ENCODE results near the gene COL11A2. TPM values are rescaled to one million over a fixed set of nuclear protein-coding genes. Genes with fewer than 3 reads are reported as not detected.
"Not testable (repeated sequence)": the region's sequence is repeated elsewhere in the genome, so short reads cannot be mapped to it uniquely, and the experiment has no call there.

The COL11A2 gene
- total RNA-seq, 4 donors from 2014 or later: under 0.01 to 2.6 (median 1.0) TPM

DNA sequence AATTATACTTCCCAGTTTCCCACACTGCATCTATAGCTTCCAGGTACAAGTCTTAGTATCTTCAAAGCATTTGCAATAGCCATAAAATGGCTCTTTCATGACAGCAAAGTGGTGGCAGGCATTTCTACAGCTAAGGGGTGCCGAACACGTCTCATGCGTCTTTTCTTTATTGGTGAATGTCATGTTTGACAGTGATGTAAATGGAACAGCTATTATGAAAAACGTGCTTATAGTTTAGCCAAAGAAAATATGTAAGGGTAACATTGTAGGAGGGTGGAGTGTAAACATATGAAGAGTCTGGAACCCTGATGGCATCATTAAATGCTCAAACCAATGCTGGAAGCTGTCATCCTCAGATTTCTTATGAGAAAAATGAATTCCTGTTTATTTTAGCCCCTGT, 37.9 kb downstream of the COL11A2 start:
- no peak for DNase-seq
- Histone ChIP-seq H3K27ac (no peak overlapping the region), H3K9me3 (no peaks in the 10 kb centered on the region), H3K36me3 (no peaks in the 10 kb centered on the region), H3K4me1 (no peaks in the 10 kb centered on the region), H3K27me3 (no peaks in the 10 kb centered on the region), H3K4me3 (no peak overlapping the region)
- TF ChIP-seq POLR2A (IDR thresholded peaks at IDR 0.05): no peak
- TF ChIP-seq, protein P1, sequence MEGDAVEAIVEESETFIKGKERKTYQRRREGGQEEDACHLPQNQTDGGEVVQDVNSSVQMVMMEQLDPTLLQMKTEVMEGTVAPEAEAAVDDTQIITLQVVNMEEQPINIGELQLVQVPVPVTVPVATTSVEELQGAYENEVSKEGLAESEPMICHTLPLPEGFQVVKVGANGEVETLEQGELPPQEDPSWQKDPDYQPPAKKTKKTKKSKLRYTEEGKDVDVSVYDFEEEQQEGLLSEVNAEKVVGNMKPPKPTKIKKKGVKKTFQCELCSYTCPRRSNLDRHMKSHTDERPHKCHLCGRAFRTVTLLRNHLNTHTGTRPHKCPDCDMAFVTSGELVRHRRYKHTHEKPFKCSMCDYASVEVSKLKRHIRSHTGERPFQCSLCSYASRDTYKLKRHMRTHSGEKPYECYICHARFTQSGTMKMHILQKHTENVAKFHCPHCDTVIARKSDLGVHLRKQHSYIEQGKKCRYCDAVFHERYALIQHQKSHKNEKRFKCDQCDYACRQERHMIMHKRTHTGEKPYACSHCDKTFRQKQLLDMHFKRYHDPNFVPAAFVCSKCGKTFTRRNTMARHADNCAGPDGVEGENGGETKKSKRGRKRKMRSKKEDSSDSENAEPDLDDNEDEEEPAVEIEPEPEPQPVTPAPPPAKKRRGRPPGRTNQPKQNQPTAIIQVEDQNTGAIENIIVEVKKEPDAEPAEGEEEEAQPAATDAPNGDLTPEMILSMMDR (IDR thresholded peaks at IDR 0.05): no peak
- intact Hi-C loops (cut with DNase I; ENCODE audit: low total_unique reads): no loop called here

GRCh38 chr6:33151050-33151449, 41.2 kb downstream of the COL11A2 start:
- no peak for DNase-seq
- intact Hi-C loops (cut with DNase I; ENCODE audit: low total_unique reads): no loop called here
- H3K36me3 ChIP-seq: no peaks in the 10 kb centered on the region
- H3K4me1 ChIP-seq: no peaks in the 10 kb centered on the region
- no peak overlapping the region for H3K4me3 ChIP-seq
- no peak overlapping the region for H3K27ac ChIP-seq
- TF ChIP-seq, protein P1 (IDR thresholded peaks at IDR 0.05): no peak
- TF ChIP-seq POLR2A (IDR thresholded peaks at IDR 0.05): no peak
- H3K27me3 ChIP-seq: no peaks in the 10 kb centered on the region
- H3K9me3 ChIP-seq: no peaks in the 10 kb centered on the region

GRCh38 chr6:33150560-33150959, 41.7 kb downstream of the COL11A2 start:
- H3K27ac ChIP-seq; H3K9me3 ChIP-seq; intact Hi-C loops (cut with DNase I; ENCODE audit: low total_unique reads); H3K4me1 ChIP-seq; H3K36me3 ChIP-seq; H3K27me3 ChIP-seq; H3K4me3 ChIP-seq; DNase-seq: not testable (repeated sequence)

DNA sequence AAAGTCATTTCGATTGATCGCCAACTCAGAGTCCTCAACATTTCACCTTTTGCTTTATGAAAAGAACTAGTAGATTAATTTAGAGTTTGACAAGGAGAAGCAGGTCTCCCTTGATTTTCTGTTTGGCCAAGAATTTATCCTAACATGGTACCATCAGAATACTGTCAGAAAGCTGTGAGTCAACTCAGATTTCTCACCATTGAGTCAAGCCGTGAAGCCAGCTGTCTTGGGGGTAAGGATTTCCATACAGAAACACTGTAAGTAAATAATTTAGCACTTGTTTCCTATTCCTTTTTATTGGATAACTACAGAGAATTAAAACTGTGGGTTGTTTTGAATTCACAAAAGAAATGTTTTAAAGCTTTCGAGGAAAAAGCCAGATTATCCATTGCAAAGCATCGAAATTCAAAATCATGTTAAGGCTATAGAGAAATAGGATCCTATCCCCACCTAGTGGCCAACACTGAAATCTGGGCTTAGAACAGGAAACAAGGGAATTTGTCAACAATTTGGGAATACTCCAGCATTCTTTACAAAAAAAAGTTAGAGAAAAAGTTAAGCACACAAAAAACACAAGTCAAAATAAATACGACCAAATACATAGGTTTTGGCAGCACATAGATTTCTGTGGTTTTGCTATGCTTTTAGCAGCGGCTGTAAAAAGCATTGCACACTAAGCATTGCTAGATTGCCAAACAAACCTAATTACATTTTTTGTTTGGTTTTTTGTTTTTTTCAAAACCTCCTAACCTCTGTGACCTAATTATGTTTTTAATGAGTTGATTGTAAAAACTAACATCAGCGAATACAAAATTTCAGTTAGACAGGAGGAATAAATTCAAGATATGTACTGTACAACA, 44.2 kb downstream of the COL11A2 start:
- Histone ChIP-seq H3K9me3 (no peaks in the 10 kb centered on the region), H3K4me1 (no peaks in the 10 kb centered on the region), H3K4me3 (no peak overlapping the region), H3K36me3 (no peaks in the 10 kb centered on the region), H3K27ac (no peak overlapping the region), H3K27me3 (no peaks in the 10 kb centered on the region)
- DNase-seq: no peak
- no peak for TF ChIP-seq POLR2A (IDR thresholded peaks at IDR 0.05)
- TF ChIP-seq, protein P1 (IDR thresholded peaks at IDR 0.05): peak; percentile 51 to 80 (median 75)
- intact Hi-C loops (cut with DNase I; ENCODE audit: low total_unique reads): no loop called here

GRCh38 chr6:33144373-33144772, 47.9 kb downstream of the COL11A2 start:
- no peak for TF ChIP-seq POLR2A (IDR thresholded peaks at IDR 0.05)
- TF ChIP-seq, protein P1 (IDR thresholded peaks at IDR 0.05): no peak
- Histone ChIP-seq H3K9me3 (no peaks in the 10 kb centered on the region), H3K36me3 (no peaks in the 10 kb centered on the region), H3K4me1 (no peaks in the 10 kb centered on the region), H3K27ac (no peak overlapping the region), H3K27me3 (no peaks in the 10 kb centered on the region), H3K4me3 (no peak overlapping the region)
- intact Hi-C loops (cut with DNase I; ENCODE audit: low total_unique reads): no loop called here
- no peak for DNase-seq
